Muscle of back (tissue), 11 donors: ENCODE measurements around the gene CD4. TPM values are rescaled to one million over a fixed set of nuclear protein-coding genes. Genes with fewer than 3 reads are reported as not detected.
A peak's percentile ranks its signal among the peaks of the same experiment; 100 is the strongest.

ENCODE experiments used
- DNase-seq, 3 donors: peaks; one replicate each; pipeline versions ENCODE4 v3.0.0 to v3.0.0-alpha.2; 2013
- polyA plus RNA-seq, 10 donors: library from polyadenylated mRNA; unstranded; fragments of 120-200 nt; gene quantifications; one replicate each; pipeline ENCODE4 v1.2.1, GENCODE V29; 2013; ENCODE audit not compliant: insufficient read length in 10 of 10

The CD4 gene
- polyA plus RNA-seq, 10 donors = 5.9 to 15.5 (median 7.7) TPM

DNA sequence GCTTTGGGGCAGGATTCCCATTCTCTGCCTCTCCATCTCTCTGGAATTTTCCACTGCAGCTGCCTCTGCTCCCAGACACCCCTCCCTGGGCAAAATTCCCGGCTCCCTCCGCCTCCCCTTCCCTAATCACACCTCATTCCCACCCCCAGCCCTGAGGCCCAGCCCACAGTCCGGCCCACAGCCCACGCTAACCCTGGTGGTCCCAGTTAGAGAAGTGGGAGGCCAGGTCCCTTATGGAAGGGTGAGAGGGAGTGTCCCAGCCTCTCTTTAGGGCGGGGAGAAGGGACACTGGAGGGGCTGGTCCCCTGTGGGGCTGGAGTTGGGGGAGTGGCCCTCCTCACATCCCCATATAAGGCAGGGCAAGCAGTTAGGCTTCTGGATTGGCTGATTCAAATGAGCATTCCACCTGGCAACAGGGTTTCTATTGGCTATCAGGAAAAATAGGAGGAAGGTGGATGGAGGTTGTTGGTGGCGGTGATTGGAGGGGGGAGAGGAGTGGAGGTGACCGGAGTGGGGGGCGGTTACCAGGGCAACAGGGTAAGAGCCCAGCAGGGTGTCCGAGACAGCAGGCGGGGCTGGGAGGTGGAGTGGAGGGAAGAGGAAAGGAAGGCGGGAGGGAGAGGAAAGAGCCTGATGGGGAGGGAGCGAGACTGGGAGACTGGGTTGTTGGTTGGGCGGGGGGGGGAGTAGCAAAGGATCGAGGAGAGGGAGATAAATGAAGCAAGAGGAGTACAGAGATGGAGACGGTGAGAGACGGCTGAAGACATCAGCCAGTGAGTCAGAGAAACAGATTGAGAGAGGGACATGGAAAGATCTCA lies 25.1 kb upstream of the CD4 start:
- DNase-seq = peak; percentile 97 to 100 (median 99)

DNA sequence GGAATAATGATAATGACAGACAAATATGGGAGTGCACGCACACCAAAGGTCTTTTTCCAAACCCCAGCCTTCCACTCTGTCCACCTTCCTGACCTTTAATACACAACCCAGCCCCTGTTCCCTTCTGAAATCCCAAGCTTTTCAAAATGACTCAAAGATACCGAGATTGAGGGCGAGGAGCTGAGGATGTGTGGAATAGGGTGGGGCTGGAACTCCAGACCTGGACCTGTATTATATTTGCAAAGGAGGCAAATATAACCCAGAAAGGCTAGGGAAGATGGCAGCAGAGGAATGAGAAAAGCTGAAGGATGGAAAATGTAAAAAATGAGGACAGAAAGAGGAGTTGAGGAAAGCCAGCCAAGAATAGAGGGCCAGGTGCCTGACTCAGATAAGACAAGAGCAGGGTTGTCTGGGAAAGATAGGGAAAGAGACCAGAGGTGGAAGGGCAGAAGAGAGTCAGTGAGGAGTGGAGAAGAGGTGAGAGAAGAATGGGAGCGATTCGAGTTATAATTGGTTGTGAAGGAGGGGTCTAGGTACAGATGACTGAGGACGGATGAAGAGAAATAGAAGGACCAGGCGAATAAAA lies 24.2 kb upstream of the CD4 start:
- DNase-seq = no peak

DNA sequence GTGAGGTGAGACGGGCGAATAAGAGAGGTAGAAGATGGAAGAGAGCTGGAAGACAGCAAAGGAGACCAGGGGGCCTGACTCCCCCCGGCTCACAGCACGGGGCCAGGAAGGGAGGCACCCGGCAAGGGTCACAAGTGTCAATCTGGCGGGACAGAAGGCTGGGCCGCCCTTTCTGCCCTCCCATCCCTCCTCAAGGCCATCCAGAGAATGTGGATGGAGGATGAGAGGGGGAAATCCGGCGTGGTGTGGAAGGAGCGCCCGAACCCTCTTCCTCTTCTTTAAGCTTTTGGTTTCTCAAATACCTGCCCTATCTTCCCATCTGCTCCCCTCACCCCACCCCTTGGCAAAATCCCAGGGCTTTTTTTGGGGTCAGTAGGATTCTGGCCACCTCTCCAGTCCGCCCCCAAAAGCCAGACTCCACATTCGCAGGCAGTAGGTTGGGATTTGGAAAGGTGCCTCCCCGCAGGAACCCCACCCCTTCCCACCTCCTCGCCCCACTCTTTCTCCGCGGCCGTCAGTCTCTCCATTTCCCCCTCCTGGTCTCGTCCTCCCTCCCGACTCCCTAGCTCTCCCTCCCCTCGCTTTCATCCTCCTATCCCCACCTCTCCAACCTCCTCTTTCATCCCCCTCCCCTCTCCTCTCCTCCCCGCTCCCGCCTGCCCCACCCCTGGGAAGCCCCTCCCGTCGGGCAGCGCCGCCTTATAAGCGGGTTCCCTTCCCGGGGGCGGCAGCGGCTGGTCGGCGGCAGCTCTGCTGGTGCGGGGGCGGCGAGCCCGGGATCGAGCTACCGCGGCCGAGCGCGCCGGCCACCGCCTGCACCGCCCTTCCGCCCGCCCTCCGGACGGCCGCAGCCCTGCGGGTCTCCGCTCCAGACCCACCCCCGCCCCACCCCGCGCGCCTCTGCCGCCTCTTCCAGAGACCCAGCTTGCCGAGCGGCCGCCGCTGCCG lies 23.4 kb upstream of the CD4 start, which contains the start of gene PTMS:
Gene PTMS (plus strand): TSS at position 730 of the 948 bp plus-strand sequence. CDS start 343 bp downstream, outside the sequence.
- peak; percentile 90 to 95 (median 92) for DNase-seq

DNA sequence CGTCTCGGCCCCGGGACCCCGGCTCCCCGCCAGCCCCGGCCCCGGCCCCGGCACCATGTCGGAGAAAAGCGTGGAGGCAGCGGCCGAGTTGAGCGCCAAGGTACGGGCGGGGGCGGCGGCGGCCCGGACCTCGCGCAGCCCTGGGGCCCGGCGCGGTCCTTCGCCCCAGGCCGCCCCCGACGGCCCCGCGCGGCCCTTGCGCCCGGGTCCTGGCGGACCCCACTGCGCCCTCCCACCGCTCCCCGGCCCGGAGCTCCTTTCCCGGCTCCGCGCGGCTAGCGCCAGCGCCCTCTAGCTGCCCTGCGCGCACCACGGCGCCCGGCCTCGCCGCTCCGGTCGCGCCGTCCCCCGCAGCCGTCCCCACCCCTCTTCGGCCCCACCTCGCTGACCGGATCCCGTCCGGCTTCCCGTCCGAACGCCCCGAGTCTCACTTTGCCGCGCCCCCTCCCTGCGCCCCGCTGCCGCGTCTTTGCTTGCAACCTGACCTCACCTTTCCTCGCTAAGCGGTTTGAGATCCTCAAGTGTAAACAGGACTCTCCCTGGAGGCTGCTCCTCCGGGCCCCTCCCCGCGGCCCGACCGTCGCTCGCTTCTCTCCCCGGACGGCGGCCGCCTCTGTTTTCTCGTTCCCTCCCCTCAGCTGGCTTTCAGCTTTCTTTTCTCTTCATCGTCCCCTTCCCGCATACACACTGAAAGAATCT lies 22.5 kb upstream of the CD4 start:
- DNase-seq = peak; percentile 73 to 93 (median 88)

DNA sequence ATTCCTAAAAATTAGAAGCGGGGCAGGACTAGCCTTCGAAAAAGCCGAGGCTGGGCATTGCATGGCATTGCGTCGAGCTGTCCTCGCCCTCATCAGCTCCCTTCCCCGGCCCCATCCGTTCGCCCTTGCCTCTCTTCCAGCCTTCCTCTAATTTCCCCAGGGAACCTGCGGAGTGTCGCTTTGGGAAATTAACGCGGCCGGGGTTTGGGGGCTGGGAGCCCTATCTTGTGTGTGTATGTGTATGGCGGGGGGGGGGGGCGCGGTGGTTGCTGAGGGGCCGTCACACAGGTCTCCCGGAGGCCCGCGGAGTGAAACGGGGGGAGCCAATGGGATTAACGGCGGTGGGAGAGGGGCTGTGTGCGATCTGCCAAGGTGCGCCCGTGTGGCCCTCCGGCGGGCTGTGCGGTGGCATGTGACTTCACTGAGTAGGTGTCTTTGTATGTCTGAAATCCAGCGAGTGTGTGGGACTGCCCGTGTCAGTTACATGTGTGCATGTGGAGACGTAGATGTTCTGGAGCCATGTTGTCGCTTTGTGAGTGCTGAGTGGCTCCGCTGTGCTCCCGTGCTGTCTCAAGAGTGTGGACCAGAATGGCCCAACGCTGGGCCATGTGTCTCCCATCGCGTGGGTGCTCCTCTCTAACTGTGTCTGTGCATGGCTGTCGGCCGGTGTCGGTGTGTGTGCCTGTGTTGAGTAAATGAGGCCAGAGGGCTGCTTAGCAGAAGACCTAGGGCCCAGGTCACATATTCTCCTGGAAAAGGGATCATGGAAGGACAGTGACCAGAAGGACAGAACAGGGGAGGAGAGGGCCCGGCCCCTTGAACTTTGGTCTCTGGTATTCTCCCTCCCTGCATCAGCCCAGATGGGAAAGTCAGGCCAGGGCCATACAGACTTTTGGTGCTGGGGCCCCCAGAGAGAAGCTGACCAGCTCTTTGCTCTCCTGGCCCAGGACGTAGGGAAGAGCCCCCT lies 21.7 kb upstream of the CD4 start:
- peak in 1 of 3 donors; percentile 58 for DNase-seq

DNA sequence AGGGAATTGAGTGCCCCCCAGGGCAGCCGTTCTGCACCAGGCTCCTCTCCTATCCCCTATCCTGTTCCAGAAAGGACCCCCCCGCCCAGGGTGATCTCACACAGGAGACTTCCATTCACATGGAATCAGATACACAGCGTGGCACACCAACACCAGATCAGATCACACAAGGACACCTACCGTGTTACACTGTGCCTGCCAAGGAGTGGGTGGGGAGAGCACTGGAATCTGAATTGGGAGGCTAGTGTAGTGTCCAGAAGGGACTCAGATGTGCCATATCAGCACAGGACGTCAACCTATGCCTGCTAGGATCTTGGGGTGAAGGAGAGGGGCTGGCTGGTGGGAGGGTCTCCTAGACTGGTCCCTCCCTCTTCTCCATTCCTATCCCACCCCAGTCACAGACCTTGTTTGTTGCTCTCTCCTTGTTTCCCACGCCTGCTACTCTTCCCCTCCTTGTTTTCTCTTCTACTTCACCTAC lies 20.9 kb upstream of the CD4 start:
- peak in 1 of 3 donors; percentile 47 for DNase-seq

DNA sequence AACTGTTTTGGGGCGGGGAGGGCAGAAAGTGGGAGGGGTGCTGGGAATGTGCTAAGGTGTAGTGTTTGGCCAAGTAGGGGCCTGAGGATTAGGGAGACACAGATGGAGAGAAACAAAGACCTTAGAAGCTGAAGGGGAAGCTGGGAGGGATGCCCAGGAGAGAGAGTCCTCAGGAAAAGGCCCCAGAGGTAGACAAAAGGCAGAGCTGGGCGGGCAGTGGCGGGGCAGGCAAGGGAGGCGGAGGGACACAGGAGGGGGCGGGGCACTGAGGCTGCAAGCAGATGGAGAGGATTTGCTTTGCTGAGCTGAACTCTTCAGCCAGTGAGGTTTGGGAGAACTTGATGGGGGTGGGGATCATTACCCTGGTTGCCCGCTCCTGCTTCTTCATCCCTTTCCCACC lies 20.3 kb upstream of the CD4 start:
- DNase-seq = peak in 1 of 3 donors; percentile 74

DNA sequence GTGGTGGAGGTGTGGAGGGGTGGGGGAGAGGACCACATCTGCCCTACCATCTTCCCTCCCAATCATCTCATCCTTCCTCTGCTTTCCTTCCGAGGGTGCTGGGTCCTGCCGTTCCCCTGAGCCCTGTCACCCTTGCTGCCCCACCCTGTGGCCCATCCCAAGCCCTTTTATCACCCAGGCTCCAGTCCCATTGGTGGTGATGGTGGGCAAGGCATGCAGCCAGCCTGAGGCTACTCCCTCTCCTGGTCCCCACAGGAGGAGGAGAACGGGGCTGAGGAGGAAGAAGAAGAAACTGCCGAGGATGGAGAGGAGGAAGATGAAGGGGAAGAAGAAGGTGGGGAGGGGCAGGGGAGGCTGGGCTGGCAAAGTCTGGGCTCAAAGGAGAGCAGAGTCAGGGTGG lies 19.7 kb upstream of the CD4 start:
- DNase-seq = no peak

DNA sequence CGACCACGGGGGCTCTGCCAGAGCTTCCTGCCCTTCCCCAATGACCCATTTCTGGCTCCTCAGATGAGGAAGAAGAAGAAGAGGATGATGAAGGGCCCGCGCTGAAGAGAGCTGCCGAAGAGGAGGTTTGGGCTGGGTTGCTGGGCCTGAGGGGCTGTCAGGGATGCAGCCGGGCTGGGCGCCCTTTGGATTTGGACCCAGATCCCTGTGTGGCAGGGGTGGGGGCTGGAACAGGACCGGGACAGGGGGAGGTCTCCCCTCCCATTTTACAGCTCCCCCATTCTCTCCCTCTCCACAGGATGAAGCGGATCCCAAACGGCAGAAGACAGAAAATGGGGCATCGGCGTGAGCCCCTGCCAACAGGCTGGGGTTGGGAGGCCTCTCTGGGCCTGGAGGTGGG lies 19.2 kb upstream of the CD4 start:
- DNase-seq = no peak

DNA sequence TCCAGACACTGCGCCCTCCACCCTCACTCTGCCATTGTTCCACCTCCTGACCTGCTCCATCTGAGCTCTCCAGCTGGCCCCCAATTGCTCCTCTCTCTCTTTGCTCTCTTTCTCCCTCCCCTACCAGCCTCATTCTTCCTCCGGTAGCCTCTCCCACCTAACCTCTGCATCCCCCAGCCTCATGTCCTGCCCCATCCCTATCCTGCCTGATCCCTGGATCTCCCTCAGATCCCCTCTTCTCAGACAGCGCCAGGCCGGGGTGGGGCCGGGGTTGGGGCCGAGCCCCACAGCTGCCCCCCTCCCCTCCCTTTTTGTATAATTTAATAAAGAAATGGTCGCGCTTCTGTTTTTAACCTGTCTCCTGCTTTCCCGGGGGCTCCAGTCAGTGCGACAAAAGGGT lies 18.7 kb upstream of the CD4 start:
- DNase-seq = no peak

DNA sequence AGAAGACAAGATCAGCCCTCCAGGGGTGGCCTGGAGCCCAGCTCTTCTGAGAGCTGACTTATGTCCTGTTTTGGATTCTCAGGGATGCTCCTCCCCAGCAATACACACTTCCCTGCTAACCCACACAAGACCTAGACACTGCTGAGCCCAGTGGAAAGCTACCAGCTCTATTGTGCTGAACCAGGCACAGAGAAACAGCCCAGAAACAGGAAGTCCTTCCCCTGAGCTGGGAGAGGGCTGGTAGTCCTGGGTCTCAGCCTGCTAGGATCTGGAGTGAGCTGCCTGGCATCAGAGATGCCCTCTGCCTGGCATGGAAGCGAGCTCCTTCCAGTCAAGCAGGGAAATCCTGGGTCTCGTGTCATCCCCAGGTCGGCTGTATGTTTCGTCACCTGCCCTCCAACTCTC lies 18.2 kb upstream of the CD4 start:
- DNase-seq = peak in 1 of 3 donors; percentile 41

DNA sequence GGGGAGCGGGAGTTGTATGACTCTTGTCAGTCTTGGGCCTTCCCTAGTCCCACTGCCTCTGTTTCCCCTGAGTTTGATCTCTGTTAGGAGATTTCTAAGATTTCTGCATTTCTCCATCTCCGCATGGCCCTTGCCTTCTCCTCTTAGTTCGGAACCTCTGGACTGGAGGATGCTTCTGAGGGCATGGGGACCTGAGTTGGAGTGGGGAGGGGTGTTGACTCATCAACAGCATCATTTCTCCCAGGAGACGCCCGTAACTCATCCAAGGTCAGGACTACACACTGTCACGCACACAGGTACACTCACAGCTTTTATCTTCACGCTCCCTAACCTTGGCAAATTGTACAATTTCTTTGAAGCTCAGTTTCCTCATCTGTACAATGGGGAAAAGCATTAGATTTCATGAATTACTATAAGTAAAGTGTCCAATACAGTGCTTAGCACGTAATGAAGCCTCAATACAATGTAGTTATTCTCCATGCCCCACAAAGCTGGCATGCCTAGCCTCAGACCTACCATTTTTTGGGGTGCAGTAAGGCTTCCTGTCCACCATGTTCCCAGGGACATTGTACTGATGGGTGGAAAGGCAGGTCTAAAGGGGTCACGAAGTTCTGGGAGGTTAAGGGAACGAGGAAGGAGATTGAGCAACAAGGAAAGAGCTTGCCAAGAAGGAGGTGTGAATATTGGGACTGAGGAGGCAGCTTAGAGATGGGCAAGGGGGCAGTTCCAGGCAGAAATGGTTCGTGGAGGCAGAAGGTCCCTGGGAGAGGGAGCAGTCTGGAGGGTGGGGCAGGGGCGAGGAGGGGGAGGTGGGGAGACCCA lies 17.6 kb upstream of the CD4 start:
- no peak for DNase-seq

DNA sequence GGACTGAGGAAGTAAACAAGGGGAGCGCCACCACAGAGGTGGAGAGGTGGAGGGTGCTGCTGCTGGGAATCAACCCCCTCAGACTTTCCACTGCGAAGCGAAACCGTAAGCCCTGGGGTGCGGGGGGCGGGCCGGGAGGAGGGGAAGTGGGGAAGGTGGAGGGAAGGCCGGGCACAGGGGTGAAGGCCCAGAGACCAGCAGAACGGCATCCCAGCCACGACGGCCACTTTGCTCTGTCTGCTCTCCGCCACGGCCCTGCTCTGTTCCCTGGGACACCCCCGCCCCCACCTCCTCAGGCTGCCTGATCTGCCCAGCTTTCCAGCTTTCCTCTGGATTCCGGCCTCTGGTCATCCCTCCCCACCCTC lies 17.0 kb upstream of the CD4 start, which contains the start of gene LAG3:
Gene LAG3 (plus strand): TSS at position 190 of the 365 bp plus-strand sequence. CDS start 333 bp downstream, outside the sequence.
- no peak for DNase-seq

DNA sequence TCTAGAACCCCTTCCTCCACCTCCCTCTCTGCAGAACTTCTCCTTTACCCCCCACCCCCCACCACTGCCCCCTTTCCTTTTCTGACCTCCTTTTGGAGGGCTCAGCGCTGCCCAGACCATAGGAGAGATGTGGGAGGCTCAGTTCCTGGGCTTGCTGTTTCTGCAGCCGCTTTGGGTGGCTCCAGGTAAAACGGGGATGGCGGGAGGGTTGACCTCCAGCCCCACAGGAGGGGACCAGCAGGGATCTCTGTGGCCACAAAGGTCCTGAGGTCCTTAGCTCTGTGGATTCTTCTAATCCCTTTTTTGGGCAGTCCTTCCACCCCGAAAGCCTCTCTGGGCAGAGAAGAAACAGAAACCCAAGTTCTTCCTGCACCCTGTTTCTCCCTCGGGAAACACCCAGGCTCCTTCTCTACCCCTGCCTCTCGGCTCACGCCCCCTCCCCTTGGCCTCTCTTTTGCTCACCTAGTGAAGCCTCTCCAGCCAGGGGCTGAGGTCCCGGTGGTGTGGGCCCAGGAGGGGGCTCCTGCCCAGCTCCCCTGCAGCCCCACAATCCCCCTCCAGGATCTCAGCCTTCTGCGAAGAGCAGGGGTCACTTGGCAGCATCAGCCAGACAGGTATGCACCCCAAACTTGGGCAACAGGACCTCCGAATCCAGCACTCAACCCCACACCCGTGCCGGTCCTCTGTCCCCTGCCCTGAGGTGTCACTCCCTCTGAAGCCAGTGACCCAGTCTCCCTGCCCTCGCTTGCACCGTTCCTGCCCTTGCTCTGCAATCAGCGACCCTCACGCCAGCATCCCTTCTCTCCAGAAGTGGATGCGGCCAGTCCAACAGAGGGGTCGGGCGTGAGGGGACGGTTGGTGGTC lies 16.4 kb upstream of the CD4 start:
- no peak for DNase-seq

DNA sequence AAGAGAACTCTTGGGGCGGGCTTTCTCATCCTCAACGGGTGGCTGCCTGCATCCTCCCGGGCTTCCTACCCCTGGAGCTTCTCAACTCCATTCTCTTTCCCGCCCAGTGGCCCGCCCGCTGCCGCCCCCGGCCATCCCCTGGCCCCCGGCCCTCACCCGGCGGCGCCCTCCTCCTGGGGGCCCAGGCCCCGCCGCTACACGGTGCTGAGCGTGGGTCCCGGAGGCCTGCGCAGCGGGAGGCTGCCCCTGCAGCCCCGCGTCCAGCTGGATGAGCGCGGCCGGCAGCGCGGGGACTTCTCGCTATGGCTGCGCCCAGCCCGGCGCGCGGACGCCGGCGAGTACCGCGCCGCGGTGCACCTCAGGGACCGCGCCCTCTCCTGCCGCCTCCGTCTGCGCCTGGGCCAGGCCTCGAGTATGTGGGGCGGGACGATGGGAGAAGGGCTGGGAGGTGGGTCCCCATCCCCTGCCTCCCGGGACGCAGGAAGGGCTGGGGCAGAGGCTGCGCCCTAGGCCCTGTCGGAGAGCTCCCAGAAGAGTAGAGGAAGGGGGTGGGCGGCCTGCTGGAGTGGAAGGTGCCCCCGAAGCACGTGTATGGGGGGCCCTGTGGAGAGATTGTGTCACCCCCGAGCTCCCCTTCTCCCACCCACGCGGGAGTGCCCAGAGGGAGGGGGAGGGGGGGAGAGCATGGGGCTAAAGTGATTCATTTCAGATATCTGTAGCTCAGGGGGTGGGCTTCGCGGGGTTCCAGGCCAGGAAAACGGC lies 15.6 kb upstream of the CD4 start:
- peak in 1 of 3 donors; percentile 39 for DNase-seq

DNA sequence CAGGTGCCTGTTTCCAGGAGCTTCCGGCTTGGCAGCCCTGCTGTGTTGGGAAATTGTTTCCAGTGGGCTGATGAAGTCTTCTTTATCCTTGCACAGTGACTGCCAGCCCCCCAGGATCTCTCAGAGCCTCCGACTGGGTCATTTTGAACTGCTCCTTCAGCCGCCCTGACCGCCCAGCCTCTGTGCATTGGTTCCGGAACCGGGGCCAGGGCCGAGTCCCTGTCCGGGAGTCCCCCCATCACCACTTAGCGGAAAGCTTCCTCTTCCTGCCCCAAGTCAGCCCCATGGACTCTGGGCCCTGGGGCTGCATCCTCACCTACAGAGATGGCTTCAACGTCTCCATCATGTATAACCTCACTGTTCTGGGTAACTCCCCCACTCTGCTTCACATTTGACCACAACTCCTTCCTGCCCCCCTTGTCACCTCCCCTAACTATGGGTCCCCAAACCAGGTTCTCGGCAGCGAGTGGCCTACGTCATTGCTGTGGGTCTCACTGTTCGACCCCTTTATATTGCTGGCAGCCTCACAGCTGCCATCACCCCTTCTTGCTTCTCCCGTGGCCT lies 14.7 kb upstream of the CD4 start:
- no peak for DNase-seq
